Thymus (tissue), 11 donors: ENCODE results near the gene MMP7. TPM values are rescaled to one million over a fixed set of nuclear protein-coding genes. Genes with fewer than 3 reads are reported as not detected.
A peak's percentile ranks its signal among the peaks of the same experiment; 100 is the strongest.

Experiments used
- DNase-seq, 9 donors: peaks; one replicate each; pipeline ENCODE4 v3.0.0-alpha.2; 2013; ENCODE audit warnings: low spot score in 9 of 9, low read depth in 6 of 9, missing footprints in 1 of 9
- H3K27ac ChIP-seq, 2 donors: one replicate each; pipeline ENCODE4 v1.5.1; 2013; ENCODE audit warnings: control low read depth in 1 of 2, low read depth in 1 of 2, low read length in 1 of 2, mild to moderate bottlenecking in 1 of 2, moderate library complexity in 1 of 2
- H3K27me3 ChIP-seq, 2 donors: one replicate each; pipeline ENCODE4 v1.5.1; 2013; ENCODE audit warnings: low read length in 1 of 2; ENCODE audit not compliant: control insufficient read depth in 2 of 2, insufficient read depth in 1 of 2
- H3K36me3 ChIP-seq, 2 donors: one replicate each; pipeline ENCODE4 v1.5.1; 2013; ENCODE audit warnings: low read length in 1 of 2, mild to moderate bottlenecking in 1 of 2, moderate library complexity in 1 of 2; ENCODE audit not compliant: control insufficient read depth in 2 of 2, insufficient read depth in 2 of 2
- H3K4me1 ChIP-seq, 2 donors: one replicate each; pipeline ENCODE4 v1.5.1; 2013; ENCODE audit warnings: low read length in 2 of 2; ENCODE audit not compliant: control insufficient read depth in 2 of 2, insufficient read depth in 2 of 2
- H3K4me3 ChIP-seq, 2 donors: one replicate each; pipeline ENCODE4 v1.5.1; 2013; ENCODE audit warnings: low read length in 2 of 2, control low read depth in 1 of 2, mild to moderate bottlenecking in 1 of 2
- H3K9me3 ChIP-seq, 2 donors: one replicate each; pipeline ENCODE4 v1.5.1; 2013; ENCODE audit warnings: low read length in 1 of 2, mild to moderate bottlenecking in 1 of 2; ENCODE audit not compliant: control insufficient read depth in 2 of 2, insufficient read depth in 1 of 2
- WGBS: extraction: QIAGEN DNeasy Blood & Tissue Kit; methylation state at CpG from one replicate; pipeline ENCODE4 v1.1.7; 2013; 5-methylcytosine and 5-hydroxymethylcytosine counted together
- polyA plus RNA-seq: library from polyadenylated mRNA; stranded (reverse); fragments of 200-250 nt; gene quantifications from one replicate; pipeline ENCODE4 v1.2.3, GENCODE V29; 2013
- total RNA-seq: library from RNA; stranded (reverse); fragments of 120-200 nt; gene quantifications from one replicate; pipeline ENCODE4 v1.2.4, GENCODE V29; 2013
- donor health status: healthy.

The MMP7 gene
- total and polyA plus RNA-seq, 2 donors: 3.3 to 35.2 TPM

- no peak for DNase-seq
- Histone ChIP-seq H3K4me3 (no peak overlapping the region), H3K36me3 (no peaks in the 10 kb centered on the region), H3K9me3 (no peaks in the 10 kb centered on the region), H3K27ac (no peak overlapping the region), H3K27me3 (no peaks in the 10 kb centered on the region), H3K4me1 (no peaks in the 10 kb centered on the region)
- WGBS: 56% methylated on average over 3 of the region's 3 CpGs
These were observed 16.4 kb upstream of the MMP7 start for GRCh38 chr11:102546923-102547471.

- WGBS: 95% methylated on average over 4 of the region's 4 CpGs
- Histone ChIP-seq H3K27me3 (no peaks in the 10 kb centered on the region), H3K4me3 (no peak overlapping the region), H3K36me3 (no peaks in the 10 kb centered on the region), H3K4me1 (no peaks in the 10 kb centered on the region), H3K9me3 (no peaks in the 10 kb centered on the region), H3K27ac (no peak overlapping the region)
- no peak for DNase-seq
These were observed 15.9 kb upstream of the MMP7 start for GRCh38 chr11:102546427-102546826.

GRCh38 chr11:102545701-102546100 lies 15.2 kb upstream of the MMP7 start:
- WGBS: 89% methylated on average over 4 of the region's 4 CpGs
- Histone ChIP-seq H3K4me3 (no peak overlapping the region), H3K27me3 (no peaks in the 10 kb centered on the region), H3K4me1 (no peaks in the 10 kb centered on the region), H3K27ac (no peak overlapping the region), H3K9me3 (no peaks in the 10 kb centered on the region), H3K36me3 (no peaks in the 10 kb centered on the region)
- DNase-seq: peak in 2 of 9 donors; percentile 6 to 20

GRCh38 chr11:102544594-102544993 lies 14.0 kb upstream of the MMP7 start:
- Histone ChIP-seq H3K9me3 (no peaks in the 10 kb centered on the region), H3K27me3 (no peaks in the 10 kb centered on the region), H3K4me3 (no peak overlapping the region), H3K27ac (no peak overlapping the region), H3K36me3 (no peaks in the 10 kb centered on the region), H3K4me1 (no peaks in the 10 kb centered on the region)
- DNase-seq: no peak
- 97% methylated on average over 1 of the region's 1 CpG for WGBS

- Histone ChIP-seq H3K9me3 (no peaks in the 10 kb centered on the region), H3K36me3 (no peaks in the 10 kb centered on the region), H3K4me3 (no peak overlapping the region), H3K4me1 (no peaks in the 10 kb centered on the region), H3K27me3 (no peaks in the 10 kb centered on the region), H3K27ac (no peak overlapping the region)
- WGBS: 45% methylated on average over 2 of the region's 2 CpGs
- DNase-seq: no peak
These were observed 9.0 kb upstream of the MMP7 start for GRCh38 chr11:102539567-102539966.

- WGBS: 97% methylated on average over 4 of the region's 4 CpGs
- no peak for DNase-seq
- Histone ChIP-seq H3K27ac (no peak overlapping the region), H3K27me3 (no peaks in the 10 kb centered on the region), H3K4me1 (no peaks in the 10 kb centered on the region), H3K4me3 (no peak overlapping the region), H3K36me3 (no peaks in the 10 kb centered on the region), H3K9me3 (no peaks in the 10 kb centered on the region)
These were observed 8.4 kb upstream of the MMP7 start for GRCh38 chr11:102538932-102539331.

- DNase-seq: no peak
- Histone ChIP-seq H3K27me3 (no peaks in the 10 kb centered on the region), H3K9me3 (no peaks in the 10 kb centered on the region), H3K4me1 (no peaks in the 10 kb centered on the region), H3K4me3 (no peak overlapping the region), H3K36me3 (no peaks in the 10 kb centered on the region), H3K27ac (no peak overlapping the region)
- WGBS: 83% methylated on average over 6 of the region's 6 CpGs
These were observed 3.8 kb upstream of the MMP7 start for GRCh38 chr11:102534261-102534872.

- Histone ChIP-seq H3K36me3 (no peaks in the 10 kb centered on the region), H3K4me1 (no peaks in the 10 kb centered on the region), H3K4me3 (no peak overlapping the region), H3K27ac (no peak overlapping the region), H3K9me3 (no peaks in the 10 kb centered on the region), H3K27me3 (no peaks in the 10 kb centered on the region)
- DNase-seq: no peak
These were observed 1.9 kb downstream of the MMP7 start for GRCh38 chr11:102528618-102529017.

GRCh38 chr11:102527684-102528083 lies 2.9 kb downstream of the MMP7 start:
- Histone ChIP-seq H3K4me1 (no peaks in the 10 kb centered on the region), H3K27ac (no peak overlapping the region), H3K4me3 (no peak overlapping the region), H3K27me3 (no peaks in the 10 kb centered on the region), H3K9me3 (no peaks in the 10 kb centered on the region), H3K36me3 (no peaks in the 10 kb centered on the region)
- DNase-seq: no peak
- WGBS: 99% methylated on average over 2 of the region's 2 CpGs
